Measurements from ENCODE around the gene FAM107A.

The FAM107A gene

GRCh38 chr3:58577269-58577821 is at the start of gene FAM107A:
Gene FAM107A (minus strand): TSS chr3:58577391. CDS start chr3:58569860, 7,531 bp downstream.
- peak; percentile 50 for DNase-seq

- DNase-seq, result no peak
Measured at GRCh38 chr3:58625196-58625824, 48.1 kb upstream of the FAM107A start.

GRCh38 chr3:58624550-58624949 is 47.4 kb upstream of the FAM107A start:
- DNase-seq, result no peak

- DNase-seq, result no peak
Measured at GRCh38 chr3:58623961-58624360, 46.8 kb upstream of the FAM107A start.

GRCh38 chr3:58623478-58623877 is 46.3 kb upstream of the FAM107A start:
- no peak for DNase-seq

- no peak for DNase-seq
Measured at GRCh38 chr3:58622892-58623291, 45.7 kb upstream of the FAM107A start.

GRCh38 chr3:58622436-58622835 is 45.2 kb upstream of the FAM107A start:
- no peak for DNase-seq

- DNase-seq, result no peak
Measured at GRCh38 chr3:58621086-58621830, 44.1 kb upstream of the FAM107A start.

GRCh38 chr3:58620421-58620820 is 43.2 kb upstream of the FAM107A start:
- DNase-seq, result no peak

- DNase-seq, result no peak
Measured at GRCh38 chr3:58617338-58617761, 40.2 kb upstream of the FAM107A start.

- DNase-seq, result no peak
Measured at GRCh38 chr3:58613236-58614132, 36.3 kb upstream of the FAM107A start.

- DNase-seq, result no peak
Measured at GRCh38 chr3:58612830-58613229, 35.6 kb upstream of the FAM107A start.

- no peak for DNase-seq
Measured at GRCh38 chr3:58609990-58610389, 32.8 kb upstream of the FAM107A start.

- DNase-seq, result no peak
Measured at GRCh38 chr3:58608648-58609047, 31.5 kb upstream of the FAM107A start.

GRCh38 chr3:58607816-58608215 is 30.6 kb upstream of the FAM107A start:
- DNase-seq, result no peak

- no peak for DNase-seq
Measured at GRCh38 chr3:58606693-58607092, 29.5 kb upstream of the FAM107A start.

- DNase-seq, result no peak
Measured at GRCh38 chr3:58604031-58604430, 26.8 kb upstream of the FAM107A start.

- DNase-seq, result no peak
Measured at GRCh38 chr3:58603606-58604005, 26.4 kb upstream of the FAM107A start.

- DNase-seq, result no peak
Measured at GRCh38 chr3:58597770-58598310, 20.6 kb upstream of the FAM107A start.

- no peak for DNase-seq
Measured at GRCh38 chr3:58596834-58597518, 19.8 kb upstream of the FAM107A start.

- DNase-seq, result no peak
Measured at GRCh38 chr3:58594117-58594516, 16.9 kb upstream of the FAM107A start.
